Fibroblast of lung (primary cell): ENCODE results near the gene CACFD1. TPM values are rescaled to one million over a fixed set of nuclear protein-coding genes. Genes with fewer than 3 reads are reported as not detected.

Source experiments
- DNase-seq, 2 donors: peaks; one replicate each; pipeline versions ENCODE4 v3.0.0 to v3.0.0-alpha.2; 2010; ENCODE audit warnings: low read depth in 2 of 2
- H2AFZ ChIP-seq: 2 replicates; pipeline ENCODE4 v1.5.1; 2012; ENCODE audit warnings: low read length, control low read depth, inconsistent platforms
- H3K27ac ChIP-seq: 2 replicates; pipeline ENCODE4 v1.5.1; 2011; ENCODE audit warnings: low read length, control low read depth; ENCODE audit not compliant: insufficient read depth
- H3K27me3 ChIP-seq: 2 replicates; pipeline ENCODE4 v1.5.1; 2011; ENCODE audit warnings: mild to moderate bottlenecking, low read length; ENCODE audit not compliant: control insufficient read depth, insufficient read depth
- H3K36me3 ChIP-seq: 2 replicates; pipeline ENCODE4 v1.5.1; 2011; ENCODE audit warnings: low read length; ENCODE audit not compliant: control insufficient read depth, insufficient read depth
- H3K4me1 ChIP-seq: 2 replicates; pipeline ENCODE4 v1.5.1; 2011; ENCODE audit warnings: low read length; ENCODE audit not compliant: control insufficient read depth, insufficient read depth; ENCODE audit errors: extremely low read depth
- H3K4me2 ChIP-seq: 2 replicates; pipeline ENCODE4 v1.5.1; 2011; ENCODE audit warnings: low read length, control low read depth; ENCODE audit not compliant: insufficient read depth; ENCODE audit errors: extremely low read depth
- H3K4me3 ChIP-seq, 4 experiments: fragments of 200-600 bp in 1 of 4; sonication (generic) in 1 of 4; replicated peaks in 1 of 4; 2 replicates each; pipeline ENCODE4 v1.5.1; 2011 to 2016; ENCODE audit warnings: low read length in 4 of 4, low read depth in 3 of 4, mild to moderate bottlenecking in 3 of 4, control low read depth in 2 of 4, inconsistent platforms in 1 of 4, mixed read lengths in 1 of 4; ENCODE audit not compliant: insufficient read depth in 1 of 4; ENCODE audit errors: control extremely low read depth in 1 of 4
- H3K79me2 ChIP-seq: 2 replicates; pipeline ENCODE4 v1.5.1; 2012; ENCODE audit warnings: mild to moderate bottlenecking, low read length, inconsistent platforms; ENCODE audit not compliant: control insufficient read depth, insufficient read depth
- H3K9ac ChIP-seq: 2 replicates; pipeline ENCODE4 v1.5.1; 2011; ENCODE audit warnings: mild to moderate bottlenecking, low read length, control low read depth; ENCODE audit not compliant: insufficient read depth
- H3K9me3 ChIP-seq: 2 replicates; pipeline ENCODE4 v1.5.1; 2012; ENCODE audit warnings: low read depth, low read length; ENCODE audit not compliant: control insufficient read depth, insufficient read depth
- H4K20me1 ChIP-seq: 2 replicates; pipeline ENCODE4 v1.5.1; 2011; ENCODE audit warnings: low read length; ENCODE audit not compliant: control insufficient read depth, insufficient read depth; ENCODE audit errors: extremely low read depth
- EZH2 ChIP-seq: IDR thresholded peaks from 2 replicates; pipeline ENCODE4 v1.5.1; 2012; ENCODE audit warnings: low read length, control low read depth, mild to moderate bottlenecking; ENCODE audit errors: missing control alignments
- polyA plus RNA-seq, 2 donors: library from polyadenylated mRNA; depleted of rRNA in 1 of 2; stranded (reverse) in 1 of 2; unstranded in 1 of 2; fragments of >200 nt; gene quantifications; 2 replicates each; pipeline ENCODE4 v1.2.1, GENCODE V29; 2011 to 2012; ENCODE audit warnings: missing spikeins in 1 of 2
- total RNA-seq: library from RNA; depleted of rRNA; stranded (reverse); fragments of >200 nt; gene quantifications from 2 replicates; pipeline ENCODE4 v1.2.1, GENCODE V29; 2014
- TF ChIP-seq, protein P1 (sequence below), 2 donors: IDR thresholded peaks in 1 of 2; conservative IDR thresholded peaks in 1 of 2; 1 replicate in 1 of 2; 2 replicates in 1 of 2; pipeline ENCODE4 v1.5.1; 2011 to 2012; ENCODE audit warnings: low read length in 2 of 2, control low read depth in 1 of 2, inconsistent platforms in 1 of 2, low read depth in 1 of 2, mild to moderate bottlenecking in 1 of 2

CACFD1 gene
- total and polyA plus RNA-seq, 2 donors (not counting 1 experiment from before 2014, with no cell fraction given), result 4.7 to 9.1 TPM

DNA sequence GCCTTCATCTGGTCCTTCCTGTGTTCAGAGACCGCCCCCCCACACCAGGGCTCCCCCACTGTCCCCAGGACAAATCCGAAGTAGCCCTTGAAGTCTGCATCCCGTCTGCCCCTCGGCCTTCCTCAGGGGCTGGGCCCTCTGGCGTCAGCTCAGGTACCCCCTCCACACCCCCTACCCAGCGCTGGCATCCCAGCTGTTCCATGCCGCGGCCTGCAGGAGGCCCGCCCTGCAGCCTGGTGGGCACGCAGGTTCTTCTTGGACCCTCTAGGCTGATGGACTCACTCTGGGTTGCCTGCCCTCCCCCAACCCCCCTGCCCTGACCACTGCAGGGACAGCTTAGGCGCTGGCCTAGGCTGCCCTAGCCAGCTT, 12.5 kb downstream of the CACFD1 start:
- H4K20me1 ChIP-seq, result no peaks in the 10 kb centered on the region
- no peak overlapping the region for H3K27ac ChIP-seq
- H3K9me3 ChIP-seq, result no peaks in the 10 kb centered on the region
- H2AFZ ChIP-seq, result no peak overlapping the region
- H3K79me2 ChIP-seq, result no peaks in the 10 kb centered on the region
- H3K27me3 ChIP-seq, result no peaks in the 10 kb centered on the region
- peaks cover 14% of the 10 kb centered on the region for H3K36me3 ChIP-seq
- no peak overlapping the region for H3K4me3 ChIP-seq
- H3K4me2 ChIP-seq, result no peak overlapping the region
- no peak for DNase-seq
- H3K9ac ChIP-seq, result no peak overlapping the region
- H3K4me1 ChIP-seq, result no peaks in the 10 kb centered on the region
- TF ChIP-seq EZH2, result no peak
- TF ChIP-seq, protein P1, sequence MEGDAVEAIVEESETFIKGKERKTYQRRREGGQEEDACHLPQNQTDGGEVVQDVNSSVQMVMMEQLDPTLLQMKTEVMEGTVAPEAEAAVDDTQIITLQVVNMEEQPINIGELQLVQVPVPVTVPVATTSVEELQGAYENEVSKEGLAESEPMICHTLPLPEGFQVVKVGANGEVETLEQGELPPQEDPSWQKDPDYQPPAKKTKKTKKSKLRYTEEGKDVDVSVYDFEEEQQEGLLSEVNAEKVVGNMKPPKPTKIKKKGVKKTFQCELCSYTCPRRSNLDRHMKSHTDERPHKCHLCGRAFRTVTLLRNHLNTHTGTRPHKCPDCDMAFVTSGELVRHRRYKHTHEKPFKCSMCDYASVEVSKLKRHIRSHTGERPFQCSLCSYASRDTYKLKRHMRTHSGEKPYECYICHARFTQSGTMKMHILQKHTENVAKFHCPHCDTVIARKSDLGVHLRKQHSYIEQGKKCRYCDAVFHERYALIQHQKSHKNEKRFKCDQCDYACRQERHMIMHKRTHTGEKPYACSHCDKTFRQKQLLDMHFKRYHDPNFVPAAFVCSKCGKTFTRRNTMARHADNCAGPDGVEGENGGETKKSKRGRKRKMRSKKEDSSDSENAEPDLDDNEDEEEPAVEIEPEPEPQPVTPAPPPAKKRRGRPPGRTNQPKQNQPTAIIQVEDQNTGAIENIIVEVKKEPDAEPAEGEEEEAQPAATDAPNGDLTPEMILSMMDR (conservative IDR thresholded peaks at IDR 0.05 in 1 of 2, IDR thresholded peaks at IDR 0.05 in 1 of 2; ENCODE audit: low read depth in 1 of 2, low read length in 2 of 2), result no peak

DNA sequence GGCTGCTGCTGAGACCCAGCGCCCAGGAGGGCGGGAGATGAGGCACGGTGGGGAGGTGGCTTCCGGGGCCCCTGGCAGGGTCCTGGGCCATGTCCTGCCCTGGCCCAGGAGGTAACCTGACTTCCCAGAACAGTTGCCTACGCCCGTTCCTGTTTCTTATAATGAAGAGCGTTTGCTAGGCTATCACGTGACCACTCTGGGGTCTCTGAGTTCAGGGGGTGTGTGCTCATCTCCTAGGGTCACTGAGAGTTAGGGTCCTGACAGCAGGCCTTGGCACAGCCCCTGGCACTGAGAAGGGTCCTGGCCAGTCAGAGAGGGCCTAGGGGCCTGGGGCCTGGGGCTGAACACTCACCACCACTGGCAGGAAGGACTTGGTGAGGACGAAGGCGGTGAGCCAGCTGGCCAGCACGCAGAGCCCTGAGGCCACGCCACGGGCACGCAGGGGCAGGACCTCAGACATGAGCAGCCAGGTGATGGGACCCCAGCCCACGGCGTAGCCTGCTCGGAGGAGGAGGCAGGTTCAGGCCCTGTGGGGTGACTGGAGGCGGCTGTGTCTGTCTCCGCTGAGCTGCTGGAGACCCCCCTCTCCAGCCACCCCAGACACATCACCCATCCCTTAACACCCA, 13.1 kb downstream of the CACFD1 start:
- no peaks in the 10 kb centered on the region for H3K9me3 ChIP-seq
- no peak for DNase-seq
- no peaks in the 10 kb centered on the region for H3K4me1 ChIP-seq
- no peak overlapping the region for H3K4me3 ChIP-seq
- peaks cover 14% of the 10 kb centered on the region for H3K36me3 ChIP-seq
- H3K27me3 ChIP-seq, result no peaks in the 10 kb centered on the region
- no peak overlapping the region for H2AFZ ChIP-seq
- TF ChIP-seq, protein P1 (conservative IDR thresholded peaks at IDR 0.05 in 1 of 2, IDR thresholded peaks at IDR 0.05 in 1 of 2; ENCODE audit: low read depth in 1 of 2, low read length in 2 of 2), result no peak
- no peak for TF ChIP-seq EZH2
- no peaks in the 10 kb centered on the region for H4K20me1 ChIP-seq
- no peaks in the 10 kb centered on the region for H3K79me2 ChIP-seq
- H3K4me2 ChIP-seq, result no peak overlapping the region
- no peak overlapping the region for H3K27ac ChIP-seq
- H3K9ac ChIP-seq, result no peak overlapping the region

DNA sequence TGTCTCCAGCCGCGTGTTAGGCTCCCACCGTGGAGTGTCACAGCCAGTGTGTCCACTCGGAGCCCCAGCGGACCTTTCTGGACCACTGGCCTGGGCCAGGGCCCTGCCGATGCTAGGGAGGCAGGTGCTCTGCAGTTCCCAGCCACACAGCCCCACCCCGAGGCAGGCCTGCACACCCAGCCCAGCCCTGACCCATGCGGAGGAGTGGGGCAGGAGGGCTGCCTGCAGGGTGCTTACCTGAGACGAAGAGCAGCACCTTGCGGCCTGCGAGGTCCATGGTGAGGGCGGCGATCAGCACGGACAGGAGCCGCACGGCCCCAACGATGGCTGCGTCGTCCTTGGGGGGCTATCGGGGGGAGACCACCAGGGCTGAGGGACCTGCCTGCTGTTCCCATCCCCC, 14.0 kb downstream of the CACFD1 start:
- Histone ChIP-seq H3K27ac (no peak overlapping the region), H3K9me3 (no peaks in the 10 kb centered on the region), H3K27me3 (no peaks in the 10 kb centered on the region), H3K4me2 (no peak overlapping the region), H3K79me2 (no peaks in the 10 kb centered on the region), H3K9ac (no peak overlapping the region), H3K4me1 (no peaks in the 10 kb centered on the region), H3K4me3 (no peak overlapping the region), H2AFZ (no peak overlapping the region), H4K20me1 (no peaks in the 10 kb centered on the region), H3K36me3 (peaks cover 14% of the 10 kb centered on the region)
- no peak for DNase-seq
- TF ChIP-seq, protein P1 (conservative IDR thresholded peaks at IDR 0.05 in 1 of 2, IDR thresholded peaks at IDR 0.05 in 1 of 2; ENCODE audit: low read depth in 1 of 2, low read length in 2 of 2), result no peak
- TF ChIP-seq EZH2, result no peak
